HepG2 (cell line): Measurements from ENCODE around the gene INTS3. TPM values are rescaled to one million over a fixed set of nuclear protein-coding genes. Genes with fewer than 3 reads are reported as not detected.

Experiments used
- AFF4 ChIP-seq: sonication (generic); formaldehyde crosslinking; IDR thresholded peaks from 2 replicates; pipeline ENCODE4 v1.4.0; 2020; ENCODE audit warnings: missing genetic modification reagents
- ARID2 ChIP-seq: sonication (generic); formaldehyde crosslinking; IDR thresholded peaks from 2 replicates; pipeline ENCODE4 v1.8.1; 2022; ENCODE audit warnings: mild to moderate bottlenecking, missing genetic modification reagents, borderline replicate concordance
- BCL6 ChIP-seq: IDR thresholded peaks from 2 replicates; pipeline ENCODE4 v1.6.1; 2016; ENCODE audit warnings: missing genetic modification reagents, missing compliant biosample characterization
- CBX5 ChIP-seq: sonication (generic); formaldehyde crosslinking; IDR thresholded peaks from 2 replicates; pipeline ENCODE4 v1.4.0; 2020; ENCODE audit warnings: missing genetic modification reagents, borderline replicate concordance
- HES4 ChIP-seq: sonication (generic); formaldehyde crosslinking; IDR thresholded peaks from 2 replicates; pipeline ENCODE4 v1.9.0; 2021; ENCODE audit warnings: mild to moderate bottlenecking, missing genetic modification reagents, borderline replicate concordance
- HMGA1 ChIP-seq: sonication (generic); formaldehyde crosslinking; conservative IDR thresholded peaks from 2 replicates; pipeline ENCODE4 v1.4.0; 2020; ENCODE audit warnings: missing genetic modification reagents
- IKZF1 ChIP-seq: fragments of 450-650 bp; IDR thresholded peaks from 2 replicates; pipeline ENCODE4 v1.7.1; 2016
- LBX2 ChIP-seq: sonication (generic); formaldehyde crosslinking; IDR thresholded peaks from 2 replicates; pipeline ENCODE4 v1.5.0; 2020; ENCODE audit warnings: missing genetic modification reagents, mild to moderate bottlenecking, borderline replicate concordance
- MAF1 ChIP-seq: sonication (generic); formaldehyde crosslinking; IDR thresholded peaks from 2 replicates; pipeline ENCODE4 v1.5.0; 2020; ENCODE audit warnings: missing genetic modification reagents, borderline replicate concordance
- MED1 ChIP-seq: sonication (generic); formaldehyde crosslinking; IDR thresholded peaks from 2 replicates; pipeline ENCODE4 v1.4.0; 2020; ENCODE audit warnings: missing genetic modification reagents
- NFATC3 ChIP-seq: sonication (generic); formaldehyde crosslinking; IDR thresholded peaks from 2 replicates; pipeline ENCODE4 v1.5.1; 2020; ENCODE audit warnings: mild to moderate bottlenecking, missing genetic modification reagents
- NFIC ChIP-seq: IDR thresholded peaks from 2 replicates; pipeline ENCODE4 v1.6.1; 2012; ENCODE audit warnings: mild to moderate bottlenecking, low read length, inconsistent platforms
- POGK ChIP-seq: sonication (generic); formaldehyde crosslinking; conservative IDR thresholded peaks from 2 replicates; pipeline ENCODE4 v1.8.0; 2022; ENCODE audit warnings: mild to moderate bottlenecking, moderate library complexity, missing genetic modification reagents
- SKI ChIP-seq: fragments of 450-650 bp; IDR thresholded peaks from one replicate; pipeline ENCODE4 v1.6.1; 2018; ENCODE audit warnings: mild to moderate bottlenecking; ENCODE audit not compliant: partially characterized antibody
- SNRNP70 ChIP-seq: fragments of 200-400 bp; formaldehyde crosslinking; IDR thresholded peaks from 2 replicates; pipeline ENCODE4 v1.6.1; 2017; ENCODE audit warnings: mild to moderate bottlenecking, low read depth, low read length, moderate library complexity
- THAP11 ChIP-seq: IDR thresholded peaks from 2 replicates; pipeline ENCODE4 v1.6.1; 2016; ENCODE audit warnings: missing biosample characterization, missing genetic modification reagents
- TRIM22 ChIP-seq: fragments of 450-650 bp; IDR thresholded peaks from 2 replicates; pipeline ENCODE4 v1.6.1; 2017
- ZFYVE20 ChIP-seq: sonication (generic); formaldehyde crosslinking; IDR thresholded peaks from 2 replicates; pipeline ENCODE4 v1.8.0; 2023; ENCODE audit warnings: low read depth, mild to moderate bottlenecking, moderate library complexity, missing genetic modification reagents, borderline replicate concordance
- ZNF232 ChIP-seq: sonication (generic); formaldehyde crosslinking; IDR thresholded peaks from 2 replicates; pipeline ENCODE4 v1.4.0; 2020; ENCODE audit warnings: missing genetic modification reagents, borderline replicate concordance
- ZNF580 ChIP-seq: IDR thresholded peaks from 2 replicates; pipeline ENCODE4 v1.6.1; 2016; ENCODE audit warnings: low read depth, borderline replicate concordance
- ZNF7 ChIP-seq: IDR thresholded peaks from 2 replicates; pipeline ENCODE4 v1.6.1; 2016; ENCODE audit warnings: missing biosample characterization, missing genetic modification reagents
- ZNF790 ChIP-seq: sonication (generic); formaldehyde crosslinking; IDR thresholded peaks from 2 replicates; pipeline ENCODE4 v1.8.0; 2022; ENCODE audit warnings: missing genetic modification reagents, mild to moderate bottlenecking, borderline replicate concordance
- ZNF83 ChIP-seq: sonication (generic); formaldehyde crosslinking; IDR thresholded peaks from 2 replicates; pipeline ENCODE4 v1.4.0; 2020; ENCODE audit warnings: missing genetic modification reagents, mild to moderate bottlenecking, borderline replicate concordance
- polyA plus RNA-seq, 8 experiments: library from polyadenylated mRNA; depleted of rRNA in 3 of 8; stranded (reverse) in 7 of 8; unstranded in 1 of 8; fragments of >200 nt; fragmentation: Illumina TruSeq in 4 of 8; extraction: Trizol in 4 of 8; gene quantifications; 2 replicates each; pipeline versions ENCODE4 v1.2.1 to v1.2.3, GENCODE V29; 2011 to 2016; ENCODE audit warnings: low read depth in 4 of 8, missing spikeins in 1 of 8, mixed read lengths in 1 of 8; ENCODE audit not compliant: insufficient read depth in 1 of 8
- total RNA-seq, 5 experiments: library from RNA; depleted of rRNA; stranded (reverse); fragments of >200 nt; fragmentation: Illumina TruSeq; extraction: Trizol; gene quantifications; 2 replicates each; pipeline ENCODE4 v1.2.3, GENCODE V29; 2016; ENCODE audit warnings: low read depth in 1 of 5

The INTS3 gene
- total and polyA plus RNA-seq, 2 of the 13 experiments (the other 11 are each of a cell fraction or from before 2014, with no cell fraction given): 17.2 to 27.2 TPM

GRCh38 chr1:153768316-153769181 lies 40.7 kb downstream of the INTS3 start (continued):
- TF ChIP-seq ZNF83 (CRISPR knock-in tag) (no peak), ZNF580 (no peak), NFIC (0 out of 2 replicates have a peak, but pooled peaks have one; percentile 56), ZFYVE20 (no peak), MED1 (CRISPR knock-in tag) (no peak), CBX5 (CRISPR knock-in tag) (no peak), LBX2 (CRISPR knock-in tag) (no peak), TRIM22 (no peak), SNRNP70 (no peak), SKI (no peak), ZNF232 (CRISPR knock-in tag) (no peak), ZNF790 (CRISPR knock-in tag) (no peak), ARID2 (CRISPR knock-in tag) (no peak), AFF4 (CRISPR knock-in tag) (no peak), POGK (no peak), IKZF1 (no peak), HMGA1 (CRISPR knock-in tag) (no peak), NFATC3 (CRISPR knock-in tag) (no peak), THAP11 (CRISPR knock-in tag) (peak; percentile 21; the same call in 1 of the 2 replicates), HES4 (CRISPR knock-in tag) (no peak), BCL6 (CRISPR knock-in tag) (peak; percentile 57), MAF1 (CRISPR knock-in tag) (no peak), ZNF7 (CRISPR knock-in tag) (no peak)
